HCT116 (cell line): ENCODE results near the gene SNAP91. TPM values are rescaled to one million over a fixed set of nuclear protein-coding genes. Genes with fewer than 3 reads are reported as not detected.

ENCODE experiments used
- ATAC-seq: fragments of 200-7000 bp; cut with Tn5 transposase; 2 replicates; pipeline ENCODE4 v1.9.1; 2020; ENCODE audit warnings: mild to moderate bottlenecking, moderate library complexity
- BruUV-seq: library from RNA; stranded (reverse); fragments of 400-500 nt; replicated peaks from 2 replicates; lab custom pipeline; 2021; lab: Mats Ljungman, UMichigan
- CTCF ChIA-PET: fragments of 300-600 bp; sonication (Branson Sonifier 250); formaldehyde crosslinking; loops from one replicate; lab custom pipeline; 2021; ENCODE audit warnings: antibody characterized with exemption; lab: Charles Lee
- POLR2A ChIA-PET: fragments of 300-600, 350-600 bp; sonication (Branson Sonifier 250); formaldehyde crosslinking; loops from one replicate; lab custom pipeline; 2021; ENCODE audit warnings: antibody characterized with exemption; lab: Charles Lee
- RAD21 ChIA-PET, 2 experiments: fragments of 300-600 bp; sonication (Branson Sonifier 250); formaldehyde crosslinking; loops; one replicate each; lab custom pipeline; 2023; ENCODE audit warnings: low total read pairs in 2 of 2; ENCODE audit not compliant: uncharacterized antibody in 2 of 2, unreplicated experiment in 2 of 2, low non-redundant PET in 1 of 2; lab: Charles Lee
- DNase-seq: peaks from one replicate; pipeline ENCODE4 v3.0.0-alpha.2; 2010; ENCODE audit warnings: low read depth, low spot score
- H2AFZ ChIP-seq: fragments of 200-600 bp; shearing (Covaris generic), sonication (generic); 2 replicates; pipeline ENCODE4 v1.6.1; 2017; ENCODE audit warnings: low read depth, mixed run types, mixed read lengths, antibody characterized with exemption, low read length; ENCODE audit not compliant: poor library complexity, severe bottlenecking
- H3K27ac ChIP-seq: 2 replicates; pipeline ENCODE4 v1.5.1; 2012; ENCODE audit warnings: low read depth, low read length
- H3K27me3 ChIP-seq: fragments of 200-600 bp; sonication (generic); 2 replicates; pipeline ENCODE4 v1.6.1; 2016; ENCODE audit warnings: mixed run types, low read length, mixed read lengths; ENCODE audit not compliant: insufficient read depth
- H3K36me3 ChIP-seq, 2 experiments: fragments of 200-500 bp in 1 of 2; fragments of 200-600 bp in 1 of 2; sonication (Bioruptor generic) in 1 of 2; sonication (generic) in 1 of 2; 2 replicates each; pipeline versions ENCODE4 v1.5.1 to v1.6.1; 2014 to 2016; ENCODE audit warnings: low read length in 2 of 2, inconsistent platforms in 1 of 2, mixed read lengths in 1 of 2, mixed run types in 1 of 2; ENCODE audit not compliant: insufficient read depth in 2 of 2, control insufficient read depth in 1 of 2
- H3K4me1 ChIP-seq, 2 experiments: fragments of 200-600 bp in 1 of 2; sonication (generic) in 1 of 2; 2 replicates each; pipeline versions ENCODE4 v1.5.1 to v1.6.1; 2012 to 2017; ENCODE audit warnings: low read length in 2 of 2, inconsistent platforms in 1 of 2, mild to moderate bottlenecking in 1 of 2, mixed read lengths in 1 of 2, mixed run types in 1 of 2, moderate library complexity in 1 of 2; ENCODE audit not compliant: insufficient read depth in 2 of 2, control insufficient read depth in 1 of 2
- H3K4me2 ChIP-seq: fragments of 200-600 bp; sonication (generic); 2 replicates; pipeline ENCODE4 v1.6.1; 2017; ENCODE audit warnings: mixed run types, low read length, mixed read lengths
- H3K4me3 ChIP-seq, 2 experiments: fragments of 200-600 bp in 1 of 2; sonication (generic) in 1 of 2; replicated peaks in 1 of 2; 2 replicates each; pipeline ENCODE4 v1.5.1; 2011 to 2016; ENCODE audit warnings: low read length in 2 of 2, control low read depth in 1 of 2, low read depth in 1 of 2, mild to moderate bottlenecking in 1 of 2, mixed read lengths in 1 of 2, mixed run types in 1 of 2
- H3K79me2 ChIP-seq: fragments of 200-600 bp; sonication (generic); 2 replicates; pipeline ENCODE4 v1.6.1; 2017; ENCODE audit warnings: mild to moderate bottlenecking, mixed run types, low read length, moderate library complexity, mixed read lengths; ENCODE audit not compliant: insufficient read depth
- H3K9ac ChIP-seq: fragments of 200-600 bp; sonication (generic); 2 replicates; pipeline ENCODE4 v1.6.1; 2016; ENCODE audit warnings: low read length, mixed read lengths
- H3K9me2 ChIP-seq: fragments of 200-600 bp; sonication (generic), shearing (Covaris generic); 2 replicates; pipeline ENCODE4 v1.6.1; 2017; ENCODE audit warnings: mixed run types, mild to moderate bottlenecking, moderate library complexity; ENCODE audit not compliant: insufficient read depth
- H3K9me3 ChIP-seq, 2 experiments: fragments of 200-500 bp in 1 of 2; fragments of 200-600 bp in 1 of 2; sonication (Bioruptor generic) in 1 of 2; sonication (generic) in 1 of 2; 2 replicates each; pipeline ENCODE4 v1.6.1; 2014 to 2017; ENCODE audit warnings: low read length in 2 of 2, mixed read lengths in 2 of 2, inconsistent platforms in 1 of 2, low read depth in 1 of 2, mild to moderate bottlenecking in 1 of 2, mixed run types in 1 of 2, moderate library complexity in 1 of 2; ENCODE audit not compliant: control insufficient read depth in 1 of 2, insufficient read depth in 1 of 2
- H4K20me1 ChIP-seq: fragments of 200-600 bp; sonication (generic), shearing (Covaris generic); 2 replicates; pipeline ENCODE4 v1.6.1; 2017; ENCODE audit warnings: mixed run types, mild to moderate bottlenecking, moderate library complexity; ENCODE audit not compliant: insufficient read depth
- ATF3 ChIP-seq: IDR thresholded peaks from 2 replicates; pipeline ENCODE4 v1.6.1; 2012
- CBX3 ChIP-seq: IDR thresholded peaks from 2 replicates; pipeline ENCODE4 v1.6.1; 2012; ENCODE audit warnings: low read depth
- CEBPB ChIP-seq: IDR thresholded peaks from 2 replicates; pipeline ENCODE4 v1.6.1; 2012; ENCODE audit warnings: low read depth
- CTCF ChIP-seq, 3 experiments: fragments of 200-600 bp in 1 of 3; sonication (generic) in 1 of 3; IDR thresholded peaks in 2 of 3; conservative IDR thresholded peaks in 1 of 3; 2 replicates each; pipeline ENCODE4 v1.5.1; 2012 to 2017; ENCODE audit warnings: low read depth in 2 of 3, low read length in 2 of 3, antibody characterized with exemption in 1 of 3, borderline replicate concordance in 1 of 3, control low read depth in 1 of 3, mild to moderate bottlenecking in 1 of 3, mixed read lengths in 1 of 3, mixed run types in 1 of 3, moderate library complexity in 1 of 3; ENCODE audit not compliant: insufficient read depth in 1 of 3
- EGR1 ChIP-seq: IDR thresholded peaks from 2 replicates; pipeline ENCODE4 v1.6.1; 2012; ENCODE audit warnings: low read depth
- EZH2 ChIP-seq: fragments of 200-600 bp; sonication (generic); IDR thresholded peaks from 2 replicates; pipeline ENCODE4 v1.6.1; 2017; ENCODE audit warnings: antibody characterized with exemption, mixed run types
- EZH2phosphoT487 ChIP-seq: fragments of 200-600 bp; IDR thresholded peaks from 2 replicates; pipeline ENCODE4 v1.6.1; 2018; ENCODE audit warnings: antibody characterized with exemption, borderline replicate concordance
- FOSL1 ChIP-seq: IDR thresholded peaks from 2 replicates; pipeline ENCODE4 v1.6.1; 2012; ENCODE audit warnings: low read depth
- JUND ChIP-seq: IDR thresholded peaks from 2 replicates; pipeline ENCODE4 v1.6.1; 2012
- POLR2A ChIP-seq: IDR thresholded peaks from 2 replicates; pipeline ENCODE4 v1.7.0; 2011; ENCODE audit warnings: borderline replicate concordance; ENCODE audit not compliant: insufficient read depth, insufficient read length; ENCODE audit errors: extremely low read depth
- POLR2AphosphoS5 ChIP-seq: IDR thresholded peaks from 2 replicates; pipeline ENCODE4 v1.6.1; 2011; ENCODE audit warnings: mild to moderate bottlenecking, low read depth, low read length, moderate library complexity
- RAD21 ChIP-seq: IDR thresholded peaks from 2 replicates; pipeline ENCODE4 v1.6.1; 2012; ENCODE audit warnings: low read depth, mild to moderate bottlenecking
- REST ChIP-seq: IDR thresholded peaks from 2 replicates; pipeline ENCODE4 v1.6.1; 2012; ENCODE audit warnings: low read depth
- SIN3A ChIP-seq: IDR thresholded peaks from 2 replicates; pipeline ENCODE4 v1.6.1; 2012; ENCODE audit warnings: low read depth
- SP1 ChIP-seq: IDR thresholded peaks from 2 replicates; pipeline ENCODE4 v1.6.1; 2012; ENCODE audit warnings: low read depth
- SRF ChIP-seq: IDR thresholded peaks from 2 replicates; pipeline ENCODE4 v1.6.1; 2012; ENCODE audit warnings: low read depth
- TCF7L2 ChIP-seq: IDR thresholded peaks from 2 replicates; pipeline ENCODE4 v1.7.0; 2011; ENCODE audit warnings: borderline replicate concordance, inconsistent platforms; ENCODE audit not compliant: insufficient read depth, insufficient read length; ENCODE audit errors: extremely low read depth
- YY1 ChIP-seq: IDR thresholded peaks from 2 replicates; pipeline ENCODE4 v1.6.1; 2011; ENCODE audit warnings: low read length, low read depth, moderate library complexity, mild to moderate bottlenecking; ENCODE audit not compliant: insufficient replicate concordance; ENCODE audit errors: extremely low read depth
- ZBTB33 ChIP-seq: IDR thresholded peaks from 2 replicates; pipeline ENCODE4 v1.6.1; 2011; ENCODE audit warnings: mild to moderate bottlenecking, low read length, moderate library complexity; ENCODE audit not compliant: insufficient replicate concordance; ENCODE audit errors: extremely low read depth
- ZNF274 ChIP-seq: fragments of 200-500 bp; sonication (Bioruptor generic); IDR thresholded peaks from 2 replicates; pipeline ENCODE4 v1.6.1; 2014; ENCODE audit warnings: mild to moderate bottlenecking, low read depth, low read length, inconsistent platforms
- intact Hi-C: fragments of 100-400 bp; cut with micrococcal nuclease; formaldehyde crosslinking; loops from 2 replicates; pipeline ENCODE4 v1.10.0; 2022
- total RNA-seq: library from RNA; stranded (reverse); gene quantifications from one replicate; pipeline ENCODE4 v1.2.1, GENCODE V29; 2021; ENCODE audit not compliant: unreplicated experiment

SNAP91 gene
- total RNA-seq, 1 experiment from 2014 or later: not detected

- intact Hi-C loops: no loop called here
- Histone ChIP-seq H3K79me2 (no peaks in the 10 kb centered on the region), H3K27me3 (no peaks in the 10 kb centered on the region), H3K9me3 (no peaks in the 10 kb centered on the region), H3K9me2 (no peaks in the 10 kb centered on the region), H3K27ac (no peak overlapping the region), H2AFZ (no peak overlapping the region), H3K36me3 (no peaks in the 10 kb centered on the region), H4K20me1 (no peaks in the 10 kb centered on the region), H3K4me2 (no peak overlapping the region), H3K4me3 (no peak overlapping the region), H3K4me1 (no peaks in the 10 kb centered on the region), H3K9ac (no peak overlapping the region)
- ChIA-PET RAD21 (no interaction called here), POLR2A (no interaction called here), CTCF (no interaction called here)
- DNase-seq (no peak), ATAC-seq (no peak)
- BruUV-seq: no TSS peak
- TF ChIP-seq TCF7L2 (no peak), EZH2 (no peak), ZBTB33 (no peak), CEBPB (no peak), POLR2A (no peak), CTCF (IDR thresholded peaks at IDR 0.05 in 2 of 3, conservative IDR thresholded peaks at IDR 0.05 in 1 of 3; ENCODE audit: borderline replicate concordance in 1 of 3, insufficient read depth in 1 of 3, low read depth in 2 of 3, low read length in 2 of 3) (no peak), SP1 (no peak), EGR1 (no peak), FOSL1 (no peak), SIN3A (no peak), JUND (no peak), CBX3 (no peak), REST (no peak), YY1 (no peak), POLR2AphosphoS5 (no peak), SRF (no peak), EZH2phosphoT487 (no peak), RAD21 (no peak), ZNF274 (no peak), ATF3 (no peak)
Measured at GRCh38 chr6:83702749-83703148, 6.2 kb downstream of the SNAP91 start.
